NCI-H1105 (cell line): ENCODE results near the gene IGSF21.
A peak's percentile ranks its signal among the peaks of the same experiment; 100 is the strongest.
"Not testable (repeated sequence)": the region's sequence is repeated elsewhere in the genome, so short reads cannot be mapped to it uniquely, and the experiment has no call there.

ENCODE experiments used
- DNase-seq: peaks from one replicate; lab custom pipeline; 2025; lab: John Stamatoyannopoulos, UW

The IGSF21 gene

DNA sequence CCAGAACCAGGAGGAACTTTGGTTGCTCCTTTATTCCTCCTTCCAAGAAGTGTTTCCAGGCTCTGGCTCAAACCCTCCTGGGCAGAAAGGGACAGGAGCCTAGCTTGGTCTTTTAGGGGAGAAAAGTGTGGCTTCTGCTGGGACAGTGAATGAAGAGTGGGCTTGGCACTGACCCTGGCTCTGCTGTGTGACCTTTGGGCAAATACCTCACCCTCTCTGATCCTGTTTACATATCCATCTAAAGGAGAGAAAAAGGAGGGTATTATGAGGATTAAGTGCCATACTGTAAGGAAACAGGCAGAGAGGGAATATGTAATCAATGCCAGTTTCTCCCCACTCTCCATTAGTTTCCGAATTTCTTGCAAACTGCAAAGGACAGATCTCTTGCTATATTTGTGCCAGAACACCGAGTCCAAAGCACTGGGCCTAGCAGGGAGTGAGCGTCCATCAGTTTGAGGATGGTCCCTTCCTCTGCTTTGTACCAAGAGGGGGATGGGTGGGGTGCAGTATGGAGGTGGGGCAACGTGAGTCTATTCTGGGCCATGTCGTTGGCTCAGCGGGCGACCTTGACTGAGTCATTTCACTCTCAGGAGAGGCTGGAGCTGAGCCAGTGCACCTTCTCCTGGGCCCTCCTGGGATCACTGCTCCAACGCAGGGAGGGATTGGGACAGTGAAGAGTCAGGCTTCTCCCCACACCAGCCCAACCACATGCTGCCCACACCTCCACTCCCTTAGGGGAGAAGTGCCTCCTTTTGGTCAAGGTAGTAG, 38.4 kb downstream of the IGSF21 start:
- DNase-seq: no peak

DNA sequence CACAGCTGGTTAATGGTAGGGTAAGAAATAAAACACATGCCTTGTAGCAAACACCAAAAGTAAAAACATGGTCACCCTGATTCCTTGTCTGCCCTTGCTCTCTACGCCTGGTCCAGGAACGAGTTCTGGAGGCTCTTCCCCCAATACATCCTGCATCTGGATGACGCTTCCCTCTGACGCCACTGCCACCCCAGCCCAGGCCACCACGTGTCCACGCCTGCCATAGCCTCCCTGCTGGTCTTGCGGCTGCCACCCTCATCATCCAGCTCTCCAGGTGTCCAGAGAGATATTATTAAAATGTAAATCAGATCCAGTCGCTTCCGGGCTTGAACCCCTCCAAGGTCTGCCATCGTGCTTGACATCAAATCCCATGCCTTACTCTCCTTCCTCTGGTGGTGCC, 39.3 kb downstream of the IGSF21 start:
- DNase-seq: no peak

DNA sequence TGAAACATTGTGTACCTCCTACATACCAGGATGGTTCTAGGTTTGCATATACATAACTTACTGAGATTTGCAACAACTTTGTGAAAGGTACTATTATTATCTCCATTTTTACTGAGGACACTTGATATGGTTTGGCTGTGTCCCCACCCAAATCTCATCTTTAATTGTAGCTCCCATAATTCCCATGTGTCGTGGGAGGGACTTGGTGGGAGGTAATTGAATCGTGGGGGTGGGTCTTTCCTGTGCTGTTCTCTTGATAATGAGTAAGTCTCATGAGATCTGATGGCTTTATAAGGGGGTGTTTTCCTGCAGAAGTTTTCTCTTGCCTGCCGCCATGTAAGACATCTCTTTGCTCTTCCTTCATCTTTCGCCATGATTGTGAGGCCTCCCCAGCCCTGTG, 40.1 kb downstream of the IGSF21 start:
- no peak for DNase-seq

DNA sequence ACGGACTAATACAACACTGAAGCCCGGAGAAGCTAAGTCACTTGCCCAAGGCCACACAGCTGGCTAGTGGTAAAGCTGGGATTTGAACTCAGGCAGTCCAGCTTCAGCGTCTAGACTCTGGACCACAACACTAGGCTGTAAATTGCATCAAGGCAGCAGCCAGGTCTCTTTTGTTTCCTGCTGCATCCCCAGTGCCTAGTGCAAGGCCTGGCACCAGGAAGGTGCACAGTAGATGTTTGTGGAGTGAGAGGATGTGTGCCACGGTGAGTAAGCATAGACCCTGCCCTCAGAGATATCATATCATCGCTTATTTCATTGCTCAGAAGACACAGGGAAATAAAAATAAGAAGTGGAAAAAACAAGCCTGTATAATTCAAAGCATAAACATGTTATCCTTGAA, 40.9 kb downstream of the IGSF21 start:
- no peak for DNase-seq

DNA sequence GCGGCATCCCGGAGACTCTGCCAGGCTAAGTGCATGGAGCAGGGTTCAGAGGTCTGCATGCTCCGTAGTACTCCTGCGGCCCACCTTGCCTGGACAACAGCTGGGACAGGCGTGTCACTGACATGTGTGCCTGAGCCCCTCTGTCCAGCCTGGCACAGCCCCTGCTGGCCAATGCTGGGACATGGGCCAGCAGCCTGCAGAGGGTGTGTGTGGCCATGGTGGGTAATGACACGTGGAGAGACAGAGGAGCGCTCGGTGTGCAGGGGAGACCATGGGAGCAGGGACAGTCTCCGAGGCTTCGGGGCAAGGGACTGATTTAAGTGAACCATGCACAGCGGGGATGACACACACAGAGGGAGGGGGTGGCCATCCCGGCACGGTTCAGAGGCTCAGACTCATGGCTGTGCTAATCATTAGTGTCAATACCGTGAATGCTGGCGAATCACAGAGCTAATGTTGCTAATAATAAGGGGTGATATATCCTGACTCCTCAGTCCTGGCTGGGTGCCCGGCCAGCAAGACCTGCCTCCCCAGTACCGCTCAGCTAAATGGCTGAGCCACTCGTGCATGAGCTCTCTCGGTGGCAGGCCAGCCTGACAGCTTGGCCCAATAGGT, 41.5 kb downstream of the IGSF21 start:
- peak; percentile 91 for DNase-seq

DNA sequence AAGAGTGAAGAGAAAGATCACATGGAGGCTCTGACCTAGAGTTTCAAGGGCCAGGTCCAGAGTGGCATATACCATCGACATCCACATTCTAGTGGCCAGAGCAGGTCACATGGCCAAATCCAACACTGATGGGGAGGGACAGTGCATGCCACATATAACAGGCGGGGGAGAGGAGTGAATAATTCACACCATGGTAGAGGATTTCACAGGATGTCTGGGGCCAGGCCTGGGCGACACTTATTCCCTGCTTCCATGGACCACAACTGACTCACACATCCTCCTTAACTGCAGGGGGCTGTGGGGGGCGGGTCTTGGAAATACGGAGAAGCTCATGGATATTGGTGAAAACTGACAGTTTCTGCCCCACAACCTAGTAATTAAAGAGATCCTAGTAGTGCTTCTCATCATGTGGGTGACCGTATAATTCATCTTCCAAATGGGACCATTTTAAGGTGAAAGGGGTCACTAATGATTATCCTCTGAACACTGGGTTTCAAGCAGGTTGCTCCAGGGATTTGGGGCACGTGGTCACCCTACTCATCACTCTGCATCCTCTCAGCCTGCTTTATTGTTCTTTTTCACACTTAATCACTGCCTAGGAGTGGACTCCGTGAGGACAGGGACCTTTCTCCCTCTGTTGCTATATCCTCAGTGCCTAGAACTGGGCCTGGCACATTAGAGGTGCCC, 44.0 kb downstream of the IGSF21 start:
- DNase-seq: no peak

DNA sequence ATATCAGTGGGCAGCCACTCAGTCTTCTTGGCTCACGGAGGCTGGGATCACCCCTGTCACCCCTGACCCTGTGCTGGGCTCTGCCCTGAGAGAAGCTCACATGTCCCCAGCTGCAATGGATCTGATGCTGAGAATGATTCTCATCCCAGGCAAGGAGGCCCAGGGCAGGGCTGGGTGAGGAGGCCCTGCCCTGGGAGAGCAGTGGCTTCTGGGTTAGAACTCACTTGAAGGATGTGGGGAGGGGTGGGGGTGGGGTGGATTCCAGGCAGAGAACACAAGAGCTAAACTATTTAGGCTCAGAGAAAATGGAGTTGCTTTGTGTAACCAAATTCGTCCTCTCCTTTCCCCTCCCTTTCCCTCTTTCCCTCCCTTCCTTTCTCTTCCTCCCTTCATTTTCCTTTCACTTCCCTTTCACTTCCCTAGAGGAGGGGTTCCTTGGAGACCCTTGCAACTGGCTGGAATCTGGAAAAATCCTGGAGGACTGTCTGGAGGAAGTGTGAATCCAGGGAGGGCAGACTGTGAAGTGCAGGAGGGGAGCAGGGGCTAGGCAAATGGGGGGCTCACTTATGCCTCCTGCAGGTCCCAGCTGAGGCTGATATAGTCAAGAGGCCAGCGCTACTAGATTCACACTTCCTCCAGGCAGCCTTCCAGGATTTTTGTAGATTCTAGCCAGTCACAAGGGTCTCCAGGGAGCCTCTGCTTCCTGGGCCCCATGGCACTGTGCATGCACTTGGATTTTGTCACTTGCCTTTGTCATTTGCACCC, 47.0 kb downstream of the IGSF21 start:
- no peak for DNase-seq

DNA sequence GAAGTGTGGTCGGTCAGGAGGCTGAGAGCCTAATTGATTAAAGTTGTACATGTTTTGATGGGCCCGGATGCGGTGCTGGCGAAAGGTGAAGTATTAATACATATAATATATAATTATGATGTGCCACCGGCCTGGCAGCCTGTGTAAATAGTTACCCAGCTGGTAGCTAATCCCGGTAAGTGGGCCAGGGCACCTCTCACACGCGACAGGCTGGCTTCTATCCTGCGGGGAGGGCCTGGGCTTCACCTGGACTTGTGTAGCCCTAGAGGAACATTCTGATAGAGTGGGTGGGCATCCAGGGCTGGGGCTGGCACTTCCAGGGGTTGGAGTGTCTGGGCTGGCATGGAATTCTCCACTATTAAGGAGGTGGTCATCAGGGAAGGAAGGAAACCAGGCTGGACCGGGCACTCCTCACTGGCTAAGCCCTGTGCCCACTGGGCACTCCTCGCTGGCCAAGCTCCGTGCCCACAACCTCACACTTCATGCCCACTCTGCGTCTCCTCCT, 48.3 kb downstream of the IGSF21 start:
- peak; percentile 85 for DNase-seq

DNA sequence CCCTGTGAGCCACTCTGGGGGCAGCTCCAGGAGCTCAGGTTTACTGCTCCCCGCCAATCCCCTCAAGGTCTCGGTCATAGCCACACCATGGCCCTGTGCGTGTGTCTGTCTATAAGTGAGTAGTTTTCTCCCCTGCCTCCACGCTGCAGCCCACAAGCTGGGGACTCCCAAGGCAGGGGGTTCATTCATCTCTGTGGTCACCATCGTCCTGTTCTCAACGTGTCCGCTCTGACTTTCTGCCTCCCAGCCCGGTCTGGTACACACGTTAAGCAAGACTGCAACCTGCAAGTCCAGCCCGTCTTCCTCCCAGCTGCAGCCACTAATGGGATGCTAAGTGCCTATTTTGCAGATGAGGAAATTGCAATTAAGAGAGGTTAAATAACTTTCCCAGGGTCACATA, 49.8 kb downstream of the IGSF21 start:
- DNase-seq: no peak

DNA sequence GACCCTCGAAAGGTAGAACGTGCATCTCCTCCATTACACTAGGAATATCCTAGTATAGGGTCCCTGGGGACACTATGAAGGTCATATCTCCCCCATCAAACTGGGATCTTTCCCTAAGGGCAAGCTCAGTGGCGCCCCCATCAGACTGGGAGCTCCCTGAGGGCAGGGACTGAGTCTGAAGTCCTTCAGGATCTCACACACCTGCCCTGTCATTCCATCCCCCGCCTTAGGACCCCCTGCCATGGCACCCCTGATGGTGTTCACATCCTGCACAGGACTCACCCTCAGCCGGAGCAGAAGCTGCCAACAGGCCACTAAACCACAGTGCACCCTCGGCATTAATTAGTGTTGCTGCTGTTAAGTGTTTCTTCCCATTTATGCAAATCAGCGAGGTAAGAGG, 50.4 kb downstream of the IGSF21 start:
- DNase-seq: no peak

DNA sequence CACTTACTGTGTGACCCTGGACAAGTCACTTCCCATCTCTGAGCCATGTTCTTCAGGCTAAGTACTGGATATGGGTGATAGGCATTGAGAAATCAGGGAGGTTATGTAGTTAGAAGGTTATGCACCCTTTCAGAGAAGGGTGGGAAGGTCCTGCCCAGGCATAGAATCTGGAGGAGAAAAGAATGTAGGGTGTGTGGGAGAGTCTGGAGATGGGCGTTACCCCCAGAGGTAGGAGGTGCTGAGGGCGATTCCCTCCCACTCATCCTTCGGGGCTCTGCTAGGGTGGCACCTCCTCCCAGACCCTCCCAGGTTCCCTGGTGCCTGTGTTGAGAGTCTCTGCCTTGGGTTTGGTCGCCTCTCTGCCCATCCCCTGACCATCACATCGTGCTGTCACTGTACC, 51.1 kb downstream of the IGSF21 start:
- no peak for DNase-seq

DNA sequence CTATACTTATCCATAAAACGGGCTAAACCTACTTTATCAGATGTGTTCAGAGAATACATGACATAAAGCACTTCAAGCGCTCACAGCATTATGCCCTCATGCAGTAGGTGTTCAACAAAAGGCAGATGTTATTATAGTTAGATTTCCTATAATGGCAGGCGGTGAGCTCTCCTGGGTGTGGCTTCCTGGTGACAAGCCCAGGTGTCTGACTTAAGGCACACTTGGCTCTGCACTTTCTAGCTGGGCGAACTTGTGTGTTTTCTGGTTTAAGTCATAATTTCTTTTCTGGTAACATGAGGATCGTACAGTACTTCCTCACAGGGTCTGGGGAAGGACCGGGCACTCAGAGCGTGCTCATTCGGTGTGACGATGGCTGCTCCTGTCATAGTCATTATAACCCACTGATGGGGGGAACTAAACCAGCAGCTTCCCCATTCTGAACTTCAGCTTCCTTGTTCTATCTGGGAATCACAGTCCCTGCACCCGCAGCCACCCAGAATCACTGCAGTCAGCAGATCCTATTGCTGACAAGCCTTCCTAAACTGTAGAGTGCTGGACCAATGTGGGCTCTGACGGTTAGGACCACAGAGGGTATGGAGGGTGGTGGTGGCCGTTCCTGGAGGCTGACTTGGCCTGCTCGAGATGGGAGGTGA, 52.8 kb downstream of the IGSF21 start:
- DNase-seq: no peak

DNA sequence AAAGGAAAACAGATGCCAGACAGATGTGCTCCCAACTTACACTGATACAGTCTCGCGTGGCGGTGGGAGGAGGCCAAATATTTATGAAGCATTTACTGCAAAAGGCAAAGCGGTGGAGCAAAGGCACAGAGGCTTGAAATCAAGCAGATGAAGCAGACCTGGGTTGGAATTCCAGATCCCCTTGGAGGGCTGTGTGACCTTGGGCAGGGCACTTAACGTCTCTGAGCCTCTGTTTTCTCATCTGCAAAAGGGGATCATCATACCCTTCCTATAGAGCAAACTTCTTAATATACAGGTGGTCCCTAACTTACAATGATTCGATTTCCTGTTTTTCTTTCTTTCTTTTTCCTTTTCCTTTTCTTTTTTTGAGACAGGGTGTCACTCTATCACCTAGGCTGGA, 54.1 kb downstream of the IGSF21 start:
- DNase-seq: no peak

DNA sequence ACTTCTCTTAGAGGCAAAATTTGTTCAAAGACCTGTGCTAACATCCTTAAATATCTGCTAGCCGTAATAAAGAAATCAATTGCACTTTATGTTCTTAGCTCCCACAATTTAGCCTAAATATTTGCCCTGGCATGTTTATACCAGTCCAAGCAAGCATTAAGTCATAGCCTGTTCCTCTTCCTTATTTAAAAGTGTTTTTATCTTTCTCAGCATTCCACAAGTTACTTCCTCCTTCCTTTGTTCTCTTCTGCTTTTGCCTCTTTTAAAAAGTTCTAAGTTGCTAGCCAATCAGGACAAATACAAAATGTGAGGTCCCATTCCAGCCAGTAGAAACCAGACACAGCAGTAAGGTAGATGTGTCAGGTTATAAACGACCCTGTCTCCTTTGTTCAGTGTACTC, 58.0 kb downstream of the IGSF21 start:
- DNase-seq: not testable (repeated sequence)

DNA sequence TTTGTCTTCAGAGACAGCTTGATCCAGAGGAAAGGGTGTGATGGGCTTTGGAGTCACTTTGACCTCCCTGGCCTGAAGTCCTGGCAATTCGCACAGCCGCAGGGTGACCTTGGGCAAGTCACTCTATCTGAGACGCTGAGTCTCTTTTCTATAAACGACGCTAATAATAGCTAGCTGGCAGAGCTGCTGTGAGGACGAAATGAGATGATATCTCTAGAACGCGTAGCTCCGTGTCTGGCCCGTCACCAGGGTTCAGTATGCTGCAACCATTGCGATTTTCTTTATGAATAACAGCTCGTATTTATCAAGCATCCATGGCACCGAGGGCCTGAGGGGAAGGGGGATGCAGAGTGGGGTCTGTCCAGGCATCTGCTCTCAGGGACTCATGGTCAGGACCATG, 58.7 kb downstream of the IGSF21 start:
- DNase-seq: no peak

DNA sequence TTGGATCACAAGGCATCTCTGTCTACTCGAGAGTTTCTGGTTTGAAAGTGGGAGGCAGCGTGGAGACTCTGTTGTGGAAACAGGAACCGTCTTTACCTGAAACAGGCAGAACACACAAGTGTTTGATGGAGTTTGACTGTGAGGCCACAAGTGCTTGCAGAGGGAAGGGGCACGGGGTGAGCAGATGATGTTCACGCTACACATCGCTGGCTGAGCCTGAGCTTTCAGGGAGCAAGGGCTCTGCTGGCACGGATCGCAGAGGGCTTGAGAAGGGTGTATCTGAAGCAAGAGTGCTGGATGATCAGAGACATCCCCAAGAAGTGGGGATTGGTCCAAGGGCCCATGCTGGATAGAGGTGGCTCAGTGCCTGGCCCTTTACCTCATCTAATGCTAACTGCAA, 59.3 kb downstream of the IGSF21 start:
- DNase-seq: no peak

DNA sequence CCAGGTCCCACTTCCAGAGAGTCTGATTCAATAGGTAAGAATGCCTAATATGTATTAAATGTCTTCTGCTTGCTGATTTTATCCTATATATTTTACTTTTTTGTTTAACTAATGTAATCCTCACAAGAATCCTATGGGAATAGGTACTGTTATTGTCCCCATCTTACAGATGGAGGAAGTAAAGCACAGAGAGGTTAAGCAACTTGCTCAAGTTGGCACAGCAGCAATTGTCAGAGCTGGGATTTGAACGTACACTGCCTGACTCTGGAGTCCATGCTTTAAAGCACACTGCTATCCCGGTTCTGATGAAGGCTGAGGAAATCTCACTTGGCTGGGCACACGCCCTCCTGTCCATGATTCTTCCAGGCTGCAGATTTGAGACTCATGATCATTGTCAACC, 62.8 kb downstream of the IGSF21 start:
- DNase-seq: no peak

DNA sequence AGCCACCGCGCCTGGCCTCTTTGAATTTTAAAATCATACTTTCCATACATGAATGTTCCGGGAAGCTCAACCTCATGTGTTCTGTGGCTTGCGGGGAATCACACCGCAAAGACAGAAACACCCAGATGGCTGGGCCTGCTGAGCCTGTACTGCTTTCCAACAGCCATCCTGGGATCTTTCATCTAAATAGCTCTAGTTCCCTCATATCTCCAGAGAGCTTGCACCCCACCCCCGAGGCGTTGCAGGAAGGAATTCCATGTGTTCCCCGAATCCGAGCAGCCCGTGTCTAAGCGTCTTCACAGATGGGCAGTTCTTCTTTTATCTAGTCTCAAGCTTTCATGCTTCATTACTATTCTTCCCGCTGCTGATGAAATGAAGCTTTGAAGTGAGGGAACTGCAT, 66.4 kb downstream of the IGSF21 start:
- no peak for DNase-seq

DNA sequence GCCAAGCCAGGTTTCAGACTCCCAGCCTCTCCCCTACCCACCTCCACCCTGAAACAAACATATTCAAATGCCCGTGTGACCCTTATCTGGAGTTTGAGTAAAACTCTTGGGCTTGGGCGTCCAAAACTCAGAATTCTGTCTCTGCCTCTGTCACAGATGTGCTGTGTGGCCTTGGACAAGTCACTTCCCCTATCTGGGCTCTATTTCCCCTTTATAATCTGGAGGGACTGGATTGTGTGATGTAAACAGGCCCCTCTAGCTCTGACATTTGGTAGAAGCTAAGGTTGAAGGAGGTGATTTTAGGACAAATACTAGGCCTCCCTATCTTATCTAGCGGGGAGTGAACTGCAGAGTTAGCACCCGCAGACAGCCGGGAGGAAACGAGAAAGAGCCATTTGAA, 67.5 kb downstream of the IGSF21 start:
- no peak for DNase-seq

DNA sequence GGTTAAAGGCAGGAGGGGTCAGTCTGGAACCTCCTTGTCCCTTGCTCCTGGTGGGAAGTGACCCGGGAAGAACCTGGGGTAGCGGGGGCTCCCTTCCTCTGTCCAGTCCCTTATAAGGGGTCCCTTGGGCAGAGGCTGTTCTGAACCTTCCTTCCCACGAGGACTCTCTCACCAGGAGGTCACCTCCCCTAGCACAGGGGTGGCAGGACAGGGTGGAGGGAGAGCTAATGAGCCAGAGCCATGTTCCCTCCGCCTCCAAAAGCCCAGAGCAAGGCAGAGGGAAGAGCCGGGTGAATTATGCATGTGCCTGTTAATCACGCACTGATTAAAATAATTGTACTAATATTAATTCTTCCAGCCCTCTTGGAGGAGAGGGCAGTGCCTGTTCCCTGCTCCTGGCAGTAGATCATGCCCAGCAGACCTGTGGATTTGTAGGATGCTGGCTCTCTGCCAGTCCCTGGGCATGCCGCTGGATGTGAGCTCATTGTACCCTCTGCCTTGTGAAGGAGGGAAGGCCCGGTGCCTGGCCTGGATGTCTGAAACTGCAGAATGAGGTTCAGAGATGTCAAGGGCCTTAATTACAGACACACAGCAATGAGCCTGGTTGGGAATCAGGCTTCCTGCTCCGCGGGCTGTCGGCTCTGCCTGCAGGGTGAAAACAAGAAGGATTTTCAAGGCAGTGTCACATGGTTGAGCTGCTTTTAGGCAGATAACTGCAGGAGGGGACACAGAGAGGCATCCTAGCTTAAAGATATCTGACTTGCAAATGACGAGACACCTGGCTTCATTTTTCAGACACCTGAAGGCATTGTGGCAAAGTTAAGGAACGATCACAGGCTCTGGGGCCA, 68.2 kb downstream of the IGSF21 start:
- DNase-seq: peak; percentile 41

DNA sequence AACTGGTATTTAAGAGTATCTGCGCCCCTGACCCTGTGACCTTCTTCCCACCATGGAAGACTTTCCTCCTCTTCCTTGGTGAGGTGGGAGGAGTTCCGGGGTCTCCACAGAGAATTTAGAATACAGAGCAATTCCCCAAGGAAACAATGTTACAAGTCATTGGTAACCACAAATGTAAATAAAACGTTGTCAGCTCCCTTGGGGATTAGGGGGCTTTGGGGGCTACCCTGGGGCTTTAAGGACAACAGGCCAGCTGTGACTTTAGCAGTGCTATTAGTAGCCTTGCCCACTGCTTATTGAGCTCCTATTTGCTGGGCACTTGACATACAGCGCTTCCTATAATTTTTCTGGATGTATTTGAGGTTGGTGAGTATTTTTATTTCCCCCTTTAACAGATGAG, 69.0 kb downstream of the IGSF21 start:
- no peak for DNase-seq
